Nephron progenitor cell (in vitro differentiated cells): ENCODE data around the gene LMBR1.
A peak's percentile ranks its signal among the peaks of the same experiment; 100 is the strongest.

ENCODE experiments used
- DNase-seq: peaks from one replicate; pipeline ENCODE4 v3.0.0; 2021
- H3K27ac Mint-ChIP-seq: 2 replicates; pipeline ENCODE4 v1.8.0; 2021; ENCODE audit warnings: mild to moderate bottlenecking, moderate library complexity, mixed read lengths
- H3K27me3 Mint-ChIP-seq: 2 replicates; pipeline ENCODE4 v1.8.0; 2021; ENCODE audit warnings: mild to moderate bottlenecking, low read depth, mixed read lengths; ENCODE audit not compliant: poor library complexity
- H3K36me3 Mint-ChIP-seq: 2 replicates; pipeline ENCODE4 v1.8.0; 2021; ENCODE audit warnings: low read depth, mixed read lengths
- H3K4me1 Mint-ChIP-seq: 2 replicates; pipeline ENCODE4 v1.8.0; 2021; ENCODE audit warnings: mixed read lengths
- H3K4me3 Mint-ChIP-seq: 2 replicates; pipeline ENCODE4 v1.8.0; 2021; ENCODE audit warnings: mild to moderate bottlenecking, moderate library complexity, mixed read lengths
- H3K9me3 Mint-ChIP-seq: 2 replicates; pipeline ENCODE4 v1.8.0; 2021; ENCODE audit warnings: mild to moderate bottlenecking, moderate library complexity, mixed read lengths
- TF ChIP-seq, protein P1 (sequence below): fragments of 200-600 bp; sonication (generic); IDR thresholded peaks from 2 replicates; pipeline ENCODE4 v1.5.0; 2021; ENCODE audit warnings: antibody characterized with exemption

Gene LMBR1

DNA sequence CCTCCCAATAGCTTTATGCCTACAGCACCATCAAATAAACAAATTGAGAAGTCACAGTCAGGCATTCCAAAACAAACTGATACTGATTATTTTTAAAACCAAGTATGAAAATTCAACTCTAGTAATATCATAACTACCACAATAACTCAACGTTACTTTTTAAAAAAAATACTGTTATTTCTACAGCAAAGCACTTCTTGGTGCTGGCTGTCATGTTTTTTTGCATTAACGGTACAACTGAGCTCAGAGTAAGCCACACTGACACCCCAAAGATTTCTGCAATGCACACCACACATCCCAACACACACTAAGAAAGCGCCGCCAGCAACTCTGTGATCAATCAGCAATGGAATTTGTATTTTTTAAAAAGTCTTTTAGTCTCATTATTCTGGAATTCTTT lies 138.8 kb downstream of the LMBR1 start:
- Mint-ChIP-seq H3K9me3 (no peaks in the 10 kb centered on the region), H3K36me3 (peaks cover 13% of the 10 kb centered on the region), H3K4me1 (no peaks in the 10 kb centered on the region), H3K27ac (no peak overlapping the region), H3K27me3 (no peaks in the 10 kb centered on the region), H3K4me3 (no peak overlapping the region)
- TF ChIP-seq, protein P1, sequence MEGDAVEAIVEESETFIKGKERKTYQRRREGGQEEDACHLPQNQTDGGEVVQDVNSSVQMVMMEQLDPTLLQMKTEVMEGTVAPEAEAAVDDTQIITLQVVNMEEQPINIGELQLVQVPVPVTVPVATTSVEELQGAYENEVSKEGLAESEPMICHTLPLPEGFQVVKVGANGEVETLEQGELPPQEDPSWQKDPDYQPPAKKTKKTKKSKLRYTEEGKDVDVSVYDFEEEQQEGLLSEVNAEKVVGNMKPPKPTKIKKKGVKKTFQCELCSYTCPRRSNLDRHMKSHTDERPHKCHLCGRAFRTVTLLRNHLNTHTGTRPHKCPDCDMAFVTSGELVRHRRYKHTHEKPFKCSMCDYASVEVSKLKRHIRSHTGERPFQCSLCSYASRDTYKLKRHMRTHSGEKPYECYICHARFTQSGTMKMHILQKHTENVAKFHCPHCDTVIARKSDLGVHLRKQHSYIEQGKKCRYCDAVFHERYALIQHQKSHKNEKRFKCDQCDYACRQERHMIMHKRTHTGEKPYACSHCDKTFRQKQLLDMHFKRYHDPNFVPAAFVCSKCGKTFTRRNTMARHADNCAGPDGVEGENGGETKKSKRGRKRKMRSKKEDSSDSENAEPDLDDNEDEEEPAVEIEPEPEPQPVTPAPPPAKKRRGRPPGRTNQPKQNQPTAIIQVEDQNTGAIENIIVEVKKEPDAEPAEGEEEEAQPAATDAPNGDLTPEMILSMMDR, result no peak
- DNase-seq, result no peak

DNA sequence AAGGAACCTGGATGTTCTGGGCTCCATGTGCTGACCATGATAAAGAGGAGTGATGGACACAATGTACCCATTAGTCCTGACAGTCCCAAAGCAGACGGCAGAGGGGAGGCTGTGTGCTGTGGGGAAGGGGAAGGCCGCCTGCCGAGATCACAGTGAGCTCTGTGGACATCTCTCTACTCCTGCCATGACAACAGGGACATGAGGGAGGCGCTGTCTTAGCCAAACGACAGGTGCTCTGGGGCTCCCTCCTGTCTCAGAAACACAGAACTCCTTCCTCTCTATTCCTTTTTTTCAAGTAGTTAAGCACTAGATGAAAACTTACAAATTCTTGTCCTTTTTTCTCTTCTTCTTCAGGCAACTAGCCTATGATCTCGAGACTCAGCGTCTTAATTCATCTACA lies 139.4 kb downstream of the LMBR1 start:
- DNase-seq, result no peak
- H3K4me1 Mint-ChIP-seq, result no peaks in the 10 kb centered on the region

DNA sequence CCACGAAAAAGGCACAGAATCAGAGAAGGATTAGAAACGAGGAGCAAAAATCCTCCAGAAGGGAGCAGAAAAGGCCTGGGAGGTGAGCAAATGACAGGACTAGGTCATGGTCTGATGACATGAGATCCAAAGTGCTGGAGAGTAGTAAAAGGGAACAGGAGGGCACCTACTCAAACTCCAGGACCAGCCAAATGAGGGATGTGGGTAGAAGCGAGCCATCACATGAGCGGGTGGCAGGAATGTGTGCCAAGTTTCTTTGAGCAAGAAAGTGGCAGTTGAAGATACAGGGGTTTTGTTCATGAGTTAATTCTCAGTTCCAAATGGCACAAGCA lies 139.8 kb downstream of the LMBR1 start:
- Mint-ChIP-seq H3K27me3 (no peaks in the 10 kb centered on the region), H3K4me1 (no peaks in the 10 kb centered on the region), H3K4me3 (no peak overlapping the region), H3K27ac (no peak overlapping the region), H3K9me3 (no peaks in the 10 kb centered on the region), H3K36me3 (peaks cover 5% of the 10 kb centered on the region)
- no peak for DNase-seq
- TF ChIP-seq, protein P1, result no peak

More for the DNA sequence above, 139.4 kb downstream of the LMBR1 start:
- Mint-ChIP-seq H3K36me3 (peaks cover 9% of the 10 kb centered on the region), H3K27me3 (no peaks in the 10 kb centered on the region), H3K27ac (no peak overlapping the region), H3K4me3 (no peak overlapping the region), H3K9me3 (no peaks in the 10 kb centered on the region)
- TF ChIP-seq, protein P1, result no peak

DNA sequence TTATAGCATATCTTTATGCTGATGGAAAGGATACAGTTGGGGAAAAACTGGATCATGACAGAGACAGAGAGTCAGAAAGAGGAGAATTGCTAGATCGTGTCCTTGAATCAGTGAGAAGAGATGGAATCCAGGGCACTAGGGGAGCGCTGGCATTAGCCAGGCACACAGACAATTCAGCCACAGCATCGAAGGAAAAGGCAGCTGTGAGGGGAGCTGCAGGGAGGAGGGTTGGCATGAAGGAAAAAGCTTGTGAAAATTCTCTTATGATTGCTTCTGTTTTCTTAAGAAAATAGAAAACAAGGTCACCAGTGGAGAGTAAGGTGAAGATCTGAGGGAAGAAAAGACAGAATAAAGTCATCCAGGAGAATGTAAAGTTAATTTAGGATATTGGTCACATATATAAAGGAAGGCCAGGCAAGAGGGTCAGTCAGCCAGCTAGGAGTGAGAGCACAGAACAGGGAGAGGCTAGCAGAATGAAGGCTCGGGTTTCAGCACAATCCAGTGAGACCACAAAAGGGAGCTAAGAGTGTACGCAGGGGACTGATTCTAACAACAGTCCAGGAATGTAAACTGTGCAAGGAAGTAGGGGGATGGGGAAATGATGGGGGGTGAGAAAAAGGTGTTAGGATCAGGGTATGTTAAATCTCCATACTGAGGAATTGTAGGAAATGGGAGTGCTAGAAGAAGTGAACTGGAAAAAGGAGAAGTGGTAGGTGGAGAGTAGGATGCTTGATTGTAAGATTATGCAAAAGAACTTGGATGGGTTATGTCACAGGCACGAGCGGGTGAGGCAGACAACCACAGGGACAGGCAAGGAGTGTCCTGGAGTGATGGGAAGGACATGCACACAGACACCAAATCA lies 140.4 kb downstream of the LMBR1 start:
- H3K36me3 Mint-ChIP-seq, result peaks cover 5% of the 10 kb centered on the region
- no peaks in the 10 kb centered on the region for H3K4me1 Mint-ChIP-seq
- DNase-seq, result peak; percentile 30
- TF ChIP-seq, protein P1, result no peak
- H3K27me3 Mint-ChIP-seq, result no peaks in the 10 kb centered on the region
- no peaks in the 10 kb centered on the region for H3K9me3 Mint-ChIP-seq
- H3K27ac Mint-ChIP-seq, result no peak overlapping the region
- no peak overlapping the region for H3K4me3 Mint-ChIP-seq

DNA sequence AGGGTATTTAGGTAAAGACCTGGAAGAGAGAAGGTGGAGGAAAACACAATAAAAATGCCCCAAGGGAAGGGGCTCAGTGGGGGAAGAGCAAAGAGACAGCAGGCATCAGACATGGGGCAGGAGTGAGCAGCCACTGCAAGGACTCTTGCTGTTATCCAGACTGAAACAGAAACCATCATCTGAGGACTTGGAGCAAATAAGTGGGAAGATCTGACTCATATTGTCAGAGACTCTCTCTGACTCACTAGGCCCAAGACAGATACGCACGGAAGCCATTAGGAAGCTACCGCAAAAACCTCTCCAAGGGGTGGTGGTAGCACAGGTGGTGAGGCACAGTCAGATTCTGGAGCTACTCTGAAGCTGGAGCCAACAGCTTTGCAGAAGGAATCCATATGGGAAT lies 141.7 kb downstream of the LMBR1 start:
- H3K4me3 Mint-ChIP-seq, result no peak overlapping the region
- no peak overlapping the region for H3K27ac Mint-ChIP-seq
- no peaks in the 10 kb centered on the region for H3K27me3 Mint-ChIP-seq
- TF ChIP-seq, protein P1, result no peak
- no peaks in the 10 kb centered on the region for H3K4me1 Mint-ChIP-seq
- H3K9me3 Mint-ChIP-seq, result no peaks in the 10 kb centered on the region
- peaks cover 5% of the 10 kb centered on the region for H3K36me3 Mint-ChIP-seq
- no peak for DNase-seq

DNA sequence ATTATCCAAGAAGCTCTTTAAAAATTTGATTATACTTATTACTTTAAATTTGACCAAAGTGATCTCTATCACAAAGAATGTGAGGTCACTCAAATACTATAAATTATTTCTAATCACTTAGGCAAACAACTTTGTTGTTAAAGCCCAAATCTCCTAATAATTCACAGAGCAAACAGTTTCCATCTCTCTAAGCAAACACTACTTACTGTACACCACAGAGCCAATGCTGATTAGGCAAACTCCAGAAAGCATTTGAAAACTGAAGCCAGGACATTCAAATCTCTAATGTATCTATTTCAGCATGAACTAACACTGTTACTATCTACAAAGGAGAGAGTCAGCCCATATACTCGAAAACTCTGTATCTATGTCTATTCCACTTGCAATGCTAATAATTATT lies 145.3 kb downstream of the LMBR1 start:
- no peak overlapping the region for H3K4me3 Mint-ChIP-seq
- H3K9me3 Mint-ChIP-seq, result no peaks in the 10 kb centered on the region
- H3K4me1 Mint-ChIP-seq, result no peaks in the 10 kb centered on the region
- no peak for DNase-seq
- H3K36me3 Mint-ChIP-seq, result peaks cover 30% of the 10 kb centered on the region
- no peak overlapping the region for H3K27ac Mint-ChIP-seq
- no peaks in the 10 kb centered on the region for H3K27me3 Mint-ChIP-seq
- TF ChIP-seq, protein P1, result no peak
